RKO (cell line): ENCODE measurements around the gene SLC13A2.

Experiments
- DNase-seq: peaks from one replicate; pipeline ENCODE4 v3.0.0-alpha.2; 2016; ENCODE audit warnings: low spot score

SLC13A2 gene

GRCh38 chr17:28536532-28537218 lies 63.2 kb downstream of the SLC13A2 start:
- no peak for DNase-seq

DNA sequence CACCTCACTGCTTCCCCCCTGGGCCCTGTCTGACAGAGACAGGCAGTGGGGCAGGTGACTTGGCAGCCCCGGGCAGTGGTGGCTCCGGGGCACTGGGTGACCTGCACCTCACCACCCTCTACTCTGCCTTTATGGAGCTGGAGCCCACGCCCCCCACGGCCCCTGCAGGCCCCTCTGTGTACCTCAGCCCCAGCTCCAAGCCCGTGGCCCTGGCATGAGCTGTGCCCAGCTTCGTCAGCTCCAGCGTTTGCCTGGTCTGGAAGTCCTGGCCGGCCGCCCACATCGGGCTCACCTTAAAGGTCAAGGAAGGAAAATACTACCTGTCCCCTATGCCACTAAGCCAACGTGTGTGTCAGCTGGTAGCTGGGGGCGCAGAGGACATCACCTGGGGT lies 63.8 kb downstream of the SLC13A2 start:
- DNase-seq, result no peak

GRCh38 chr17:28538296-28538895 lies 65.0 kb downstream of the SLC13A2 start:
- DNase-seq, result no peak

DNA sequence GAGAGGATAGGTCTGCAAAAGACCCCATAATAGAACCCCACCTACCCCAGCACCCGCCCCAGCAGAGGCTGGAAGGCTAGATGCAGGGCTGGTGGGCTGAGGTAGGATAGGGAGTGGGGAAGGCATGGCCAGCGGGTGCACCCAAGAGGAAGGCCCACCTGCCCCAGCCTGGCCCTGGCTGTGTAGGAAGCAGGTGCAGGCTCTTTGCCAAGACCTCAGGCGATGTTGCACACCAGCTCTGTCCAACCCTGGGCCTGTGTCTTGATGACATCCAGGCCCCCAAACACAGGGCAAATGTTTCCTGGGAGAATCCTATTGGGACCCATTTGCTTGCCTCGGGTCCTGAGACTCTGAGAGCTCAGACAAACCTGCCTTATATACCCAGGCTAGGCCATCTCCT lies 66.8 kb downstream of the SLC13A2 start:
- no peak for DNase-seq

GRCh38 chr17:28541439-28541838 lies 68.0 kb downstream of the SLC13A2 start:
- DNase-seq, result no peak

DNA sequence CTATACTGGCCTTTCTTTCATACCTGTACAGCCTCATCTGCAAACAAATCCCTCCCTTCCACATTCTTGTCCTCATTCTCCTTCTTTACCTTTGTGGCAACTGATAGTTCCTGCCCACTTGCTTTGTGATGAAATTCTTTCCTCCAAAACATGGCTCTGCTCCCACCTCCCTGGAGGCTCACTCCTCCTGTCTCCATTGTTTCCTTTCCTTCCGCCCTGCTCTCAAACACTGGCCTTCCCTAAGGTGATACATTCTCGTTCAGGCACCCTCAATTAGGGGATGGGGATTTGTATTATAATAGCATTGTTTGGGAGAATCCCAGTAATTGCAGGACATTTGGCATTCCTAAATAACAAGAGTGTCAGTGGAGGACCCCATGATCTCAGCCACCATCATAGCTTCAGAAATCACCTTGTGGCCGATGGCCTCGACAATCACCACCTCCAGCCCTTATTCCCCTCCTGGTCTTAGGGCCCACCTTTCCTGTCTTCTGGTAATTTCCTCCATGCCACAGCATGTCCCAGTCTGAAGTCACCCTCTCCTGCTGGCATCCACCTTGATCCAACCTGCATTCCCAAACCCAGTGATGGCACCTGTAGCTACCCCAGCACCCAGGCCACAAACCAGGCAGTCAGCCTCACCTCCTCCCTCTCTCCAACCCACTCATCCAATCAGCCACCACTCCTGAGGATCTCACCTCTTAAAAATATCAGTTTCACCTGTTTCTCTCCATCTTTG lies 71.1 kb downstream of the SLC13A2 start:
- DNase-seq, result no peak

GRCh38 chr17:28545141-28545503 lies 71.7 kb downstream of the SLC13A2 start:
- DNase-seq, result no peak

DNA sequence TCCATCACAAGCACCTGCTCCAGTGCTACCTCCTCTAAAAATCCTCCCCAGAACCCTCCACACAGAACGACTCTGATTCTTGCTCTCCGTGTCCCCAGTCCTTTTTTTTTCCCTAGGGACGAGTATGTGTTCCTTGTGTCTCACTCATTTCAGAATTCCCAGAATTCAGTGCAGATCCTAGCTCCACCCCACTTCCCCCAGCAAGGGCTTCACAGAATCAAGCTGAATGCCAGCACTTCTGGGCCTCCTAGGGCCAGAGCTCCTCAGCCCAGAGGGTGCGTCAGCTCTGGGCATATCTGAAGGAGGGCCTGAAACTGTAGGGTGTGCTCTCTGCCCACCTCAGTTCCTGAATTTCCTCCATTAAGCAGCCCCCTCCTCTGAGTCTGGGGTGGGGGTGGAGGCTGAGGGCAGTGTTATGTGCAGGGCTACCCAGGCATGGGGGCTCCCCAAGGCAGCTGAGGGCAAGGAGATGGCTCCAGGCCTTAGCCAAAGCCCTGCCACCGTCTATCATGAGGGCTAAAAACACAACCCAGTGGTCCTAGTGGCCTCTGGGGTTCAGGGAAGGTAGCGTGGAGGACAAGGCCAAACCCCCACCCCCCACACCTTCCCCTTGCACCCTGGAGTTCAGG lies 72.5 kb downstream of the SLC13A2 start:
- no peak for DNase-seq

DNA sequence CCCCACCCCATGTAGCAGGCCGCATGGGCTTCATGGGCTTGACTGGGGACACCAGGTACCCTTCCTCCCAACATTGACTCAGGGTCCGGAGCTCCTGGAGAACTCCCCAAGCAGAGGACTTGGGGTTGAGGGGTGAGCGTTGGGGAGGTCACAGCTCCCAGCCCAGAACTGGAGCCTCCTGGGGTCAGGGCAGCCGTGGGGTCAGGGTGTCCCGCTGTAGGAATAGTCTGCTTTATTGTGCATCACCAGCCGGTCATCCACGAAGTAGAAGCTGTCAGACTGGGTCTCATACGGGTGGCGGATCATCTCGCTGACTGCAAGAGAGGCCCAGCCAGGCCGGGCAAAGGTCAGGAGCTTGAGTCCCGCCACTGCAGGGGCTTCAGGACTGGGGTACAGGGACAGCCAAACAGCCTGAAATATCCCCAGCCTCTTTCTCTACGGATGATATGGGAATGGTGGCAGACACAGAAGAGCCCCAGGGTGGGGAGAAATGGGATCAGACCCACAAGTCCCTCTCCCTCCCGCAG lies 73.7 kb downstream of the SLC13A2 start:
- DNase-seq, result no peak
